HT1080 (cell line): Measurements from ENCODE around the gene NOP16. TPM values are rescaled to one million over a fixed set of nuclear protein-coding genes. Genes with fewer than 3 reads are reported as not detected.

ENCODE experiments used
- DNase-seq: peaks from one replicate; pipeline ENCODE4 v3.0.0-alpha.2; 2015; ENCODE audit warnings: low read depth
- small RNA-seq: library from RNA; depleted of rRNA; stranded (forward); fragments of <200 nt; gene quantifications from one replicate; pipeline ENCODE3, GENCODE V24; 2014
- total RNA-seq: library from RNA; depleted of rRNA; stranded (reverse); fragments of >200 nt; shearing (Covaris generic); gene quantifications from 2 replicates; pipeline ENCODE4 v1.2.3, GENCODE V29; 2014; rRNA removed

Gene NOP16
- total RNA-seq, 1 experiment from 2014 or later: 94.4 TPM

DNA sequence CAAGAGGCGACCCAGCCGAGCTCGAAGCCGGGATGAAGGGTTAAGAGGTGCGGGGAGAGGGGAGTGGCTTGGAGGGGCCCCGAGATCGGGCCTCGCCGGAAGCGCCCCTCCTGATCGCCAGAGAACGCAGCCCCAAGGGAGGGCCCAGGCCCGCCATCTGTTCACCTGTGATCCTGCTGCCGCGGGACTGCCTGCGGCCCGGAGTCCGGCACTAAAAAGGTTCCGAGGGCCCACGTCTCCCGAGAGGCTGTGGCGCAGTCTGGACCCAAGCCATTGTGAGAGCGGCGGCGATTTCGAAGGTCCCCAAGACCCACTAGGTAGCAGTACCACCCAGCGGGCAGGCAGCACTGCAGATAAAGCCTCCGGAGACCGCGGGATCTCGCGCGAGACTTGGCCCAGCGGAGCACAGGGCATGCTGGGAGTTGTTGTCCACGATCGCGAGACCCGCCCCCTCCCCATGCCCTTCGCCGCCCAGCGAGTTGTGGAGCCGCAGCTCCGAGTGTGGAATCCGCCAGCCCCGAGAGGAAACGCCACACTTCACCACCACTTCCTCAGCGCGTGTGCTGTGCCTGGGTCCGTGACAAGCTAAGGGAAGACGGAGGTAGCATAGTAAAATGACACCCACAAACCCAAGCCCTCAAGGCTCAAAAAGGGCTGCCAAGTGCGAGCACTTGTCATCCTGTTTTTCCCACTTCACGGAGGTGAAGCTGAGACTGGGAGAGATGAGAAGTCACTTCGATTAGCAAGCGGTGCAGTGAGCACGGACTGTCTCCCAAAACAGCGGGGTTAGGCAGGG, 26.8 kb downstream of the NOP16 start, which contains the start of gene KIAA1191:
Gene KIAA1191 (minus strand): TSS at position 328 of the 796 bp plus-strand sequence. CDS start 2,256 bp downstream, outside the sequence.
- DNase-seq: peak; percentile 86

DNA sequence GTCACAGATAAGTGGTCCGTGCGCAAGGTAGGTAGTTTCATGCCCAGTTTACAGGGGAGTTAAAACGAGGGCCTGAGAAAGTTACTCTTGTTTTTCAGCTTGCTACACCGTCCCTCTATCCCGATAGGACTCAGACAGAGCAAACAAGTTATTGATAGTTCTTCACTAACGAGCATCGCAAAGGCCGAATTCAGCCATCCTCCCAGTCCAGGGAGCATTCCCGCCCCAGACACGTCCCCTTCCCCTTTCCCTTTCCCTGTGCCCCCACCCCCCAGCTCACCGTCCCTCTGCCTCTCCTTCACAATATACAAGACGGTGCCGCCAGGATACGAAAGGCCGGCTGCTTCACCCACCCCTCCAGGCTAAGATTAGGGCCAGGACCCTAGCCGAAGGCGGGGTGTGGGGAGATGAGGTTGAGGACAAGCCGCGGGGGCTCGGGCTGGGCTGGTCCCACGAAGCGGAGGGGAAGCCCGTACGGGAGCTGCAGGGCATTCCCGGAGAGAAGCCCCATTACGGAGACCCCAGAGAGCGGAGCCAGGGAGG, 27.4 kb downstream of the NOP16 start:
- no peak for DNase-seq

DNA sequence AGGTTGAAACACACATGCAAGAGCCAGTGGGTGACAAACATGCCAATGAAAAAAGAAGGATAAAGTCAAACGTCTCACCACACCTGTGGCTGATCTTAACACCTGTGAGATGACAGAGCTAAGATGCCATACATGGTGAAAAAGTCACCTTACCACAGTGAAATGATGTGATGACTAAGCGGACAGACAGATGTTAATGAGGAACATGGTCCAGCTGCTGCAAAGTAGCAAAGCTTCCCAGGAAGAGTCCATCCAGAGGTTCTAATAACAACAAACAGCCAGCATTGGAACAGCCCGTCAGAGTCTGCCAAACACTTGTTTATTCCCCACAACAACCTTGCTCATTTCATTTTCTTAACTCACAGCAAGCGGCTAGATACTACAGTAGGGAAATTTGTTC, 28.7 kb downstream of the NOP16 start:
- no peak for DNase-seq

DNA sequence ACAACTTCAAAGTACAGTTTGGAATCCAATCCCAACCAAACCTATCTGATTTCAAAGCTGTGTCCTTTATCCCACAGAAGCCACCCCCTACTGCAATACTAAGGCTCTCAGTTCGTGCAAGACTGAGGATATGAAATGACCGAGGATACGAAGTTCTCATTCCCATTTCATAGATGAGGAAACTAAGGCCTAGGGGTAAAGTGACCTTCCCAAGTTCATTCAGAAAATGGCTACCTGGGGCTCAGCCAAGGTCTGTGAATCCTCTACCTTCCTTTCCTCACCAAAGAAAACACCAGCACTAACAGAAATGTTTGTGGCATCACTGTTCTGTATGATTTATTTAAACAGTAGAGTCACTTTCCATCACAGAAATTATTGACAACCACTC, 32.2 kb downstream of the NOP16 start:
- DNase-seq: no peak

DNA sequence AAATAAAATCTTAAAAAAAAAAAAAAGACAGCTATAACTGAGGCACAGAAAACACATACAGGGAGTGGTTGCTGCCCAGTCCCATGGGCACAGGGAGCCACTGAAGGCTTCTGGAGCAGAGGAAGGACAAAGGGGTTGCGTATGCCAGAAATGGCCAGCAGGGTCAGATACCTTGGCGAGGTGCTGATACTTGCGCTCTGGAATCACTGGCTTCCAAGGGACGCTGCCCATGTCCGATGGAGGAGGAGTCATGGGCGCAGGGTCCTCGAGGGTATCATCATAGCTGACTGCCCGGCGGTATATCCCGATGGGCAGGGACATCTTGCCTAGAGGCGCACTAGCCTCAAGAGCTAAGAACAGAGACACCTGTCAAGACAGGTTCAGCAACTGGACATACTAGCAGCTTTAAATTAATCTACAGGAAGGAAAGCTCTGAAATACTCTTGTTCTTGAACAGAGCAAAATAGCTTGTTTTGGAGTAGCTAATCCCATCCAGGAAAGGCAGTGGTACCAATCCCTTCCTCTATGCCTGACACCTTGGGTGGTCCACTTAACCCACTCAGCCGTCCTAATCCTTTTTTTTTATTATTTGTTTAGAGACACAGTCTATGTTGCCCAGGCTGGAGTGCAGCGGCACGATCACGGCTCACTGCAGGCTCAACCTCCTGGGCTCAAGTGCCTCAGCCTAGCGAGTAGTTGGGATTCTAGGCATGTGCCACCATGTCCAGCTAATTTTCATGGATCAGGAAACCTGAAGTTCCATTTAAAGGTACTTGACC, 32.8 kb downstream of the NOP16 start:
- DNase-seq: no peak

DNA sequence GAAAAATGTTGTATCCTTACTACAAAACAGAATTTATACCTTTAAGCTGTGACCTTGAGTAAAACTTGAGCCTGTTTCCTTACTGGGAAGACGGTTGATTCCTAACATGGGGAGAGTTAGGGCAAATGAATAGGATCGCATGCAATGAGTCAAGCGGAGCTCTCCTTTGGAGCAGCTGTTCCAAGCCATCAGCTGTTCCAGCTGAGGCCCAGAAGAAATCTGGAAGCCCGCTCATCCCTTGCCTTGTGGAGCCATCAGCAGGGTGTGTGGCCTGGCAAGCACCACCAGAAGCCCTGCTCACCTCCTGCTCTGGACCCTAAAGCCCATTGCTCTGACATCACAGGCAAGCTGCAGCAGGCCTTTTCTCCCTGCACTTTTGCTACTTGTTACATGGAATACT, 34.9 kb downstream of the NOP16 start:
- no peak for DNase-seq

DNA sequence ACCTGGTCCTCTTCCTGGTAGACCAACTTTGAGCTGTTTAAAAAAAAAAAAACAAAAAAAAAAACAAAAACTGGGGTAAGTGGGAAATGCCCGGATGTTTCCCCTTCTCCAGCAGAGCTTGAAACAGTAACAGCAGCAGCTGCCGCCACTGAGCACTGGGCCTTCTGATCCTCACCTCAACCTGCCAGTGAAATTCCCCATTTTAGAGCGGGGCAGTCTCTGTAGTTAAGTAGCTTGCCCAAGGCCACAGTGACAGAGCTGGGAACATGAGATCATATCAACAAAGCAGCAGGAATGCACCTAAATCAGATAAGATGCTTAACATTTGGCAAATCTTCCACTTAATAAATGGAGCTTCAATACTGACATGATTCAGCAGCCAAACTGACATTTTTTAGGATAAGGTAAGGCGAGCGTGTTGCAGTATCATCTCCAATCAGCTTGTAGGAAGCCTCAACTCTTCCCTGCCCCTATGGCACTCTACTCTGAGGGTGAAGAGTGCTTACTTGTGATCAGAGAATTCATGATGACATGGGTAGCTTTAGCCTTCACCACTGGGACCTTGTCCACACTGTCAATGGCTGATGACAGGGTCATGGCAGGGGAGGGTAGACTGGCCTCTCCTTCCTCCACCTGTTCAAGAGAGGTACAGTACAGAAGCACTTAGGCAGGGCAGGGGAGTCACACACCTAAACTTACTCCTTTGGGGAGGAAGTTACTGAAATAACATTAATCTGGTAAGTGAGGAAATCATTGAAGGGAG, 36.1 kb downstream of the NOP16 start:
- DNase-seq: no peak

DNA sequence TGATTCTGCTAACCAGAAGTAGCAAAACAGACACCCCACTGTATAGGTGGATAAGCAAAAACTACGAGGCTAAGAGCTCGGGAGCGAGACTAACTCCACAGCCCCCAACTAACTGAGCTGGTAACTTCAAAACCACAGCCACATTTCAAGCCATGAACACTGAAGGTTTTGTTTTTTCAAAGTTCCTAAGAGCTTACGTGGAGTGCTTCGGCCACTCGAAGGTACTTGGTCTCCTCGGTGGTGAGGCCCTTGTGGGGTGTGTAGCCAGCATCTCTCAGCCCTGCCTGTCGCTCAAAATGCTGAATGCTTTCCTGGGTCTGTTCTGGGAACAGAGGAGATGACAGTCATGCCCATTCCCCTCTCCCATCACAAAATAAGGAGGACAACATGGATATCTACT, 38.0 kb downstream of the NOP16 start:
- no peak for DNase-seq

DNA sequence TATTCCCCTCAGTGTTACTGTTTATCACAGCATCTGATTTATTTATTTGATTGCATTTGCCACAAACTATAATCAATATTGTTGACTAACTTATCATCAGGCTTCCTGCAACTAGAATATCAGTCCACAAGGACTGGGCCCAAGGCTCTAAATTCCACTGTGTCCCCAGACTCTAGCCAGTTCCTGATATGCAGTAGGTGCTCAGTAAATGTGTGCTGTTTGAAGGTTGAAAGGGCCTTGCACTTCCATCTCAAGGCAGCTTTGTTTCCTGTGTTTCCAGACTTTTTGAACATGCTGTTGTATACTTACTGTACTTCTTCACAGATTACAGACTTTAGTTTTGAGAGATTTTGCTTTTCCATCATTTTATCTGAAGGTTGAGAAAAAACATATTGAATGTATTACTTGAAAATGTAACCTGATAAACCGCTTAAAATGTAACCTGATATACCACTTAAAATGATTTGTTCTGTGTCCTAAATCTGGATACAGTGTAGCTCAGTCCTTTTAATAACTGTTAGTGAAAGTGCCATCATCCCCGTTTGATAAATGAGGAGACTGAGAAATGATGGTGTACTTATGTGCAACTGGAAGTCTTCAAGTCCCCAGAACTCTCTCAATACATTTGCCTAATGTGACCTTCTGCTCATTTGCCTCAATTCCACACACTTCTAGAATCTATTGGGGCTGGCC, 45.5 kb downstream of the NOP16 start:
- DNase-seq: no peak

DNA sequence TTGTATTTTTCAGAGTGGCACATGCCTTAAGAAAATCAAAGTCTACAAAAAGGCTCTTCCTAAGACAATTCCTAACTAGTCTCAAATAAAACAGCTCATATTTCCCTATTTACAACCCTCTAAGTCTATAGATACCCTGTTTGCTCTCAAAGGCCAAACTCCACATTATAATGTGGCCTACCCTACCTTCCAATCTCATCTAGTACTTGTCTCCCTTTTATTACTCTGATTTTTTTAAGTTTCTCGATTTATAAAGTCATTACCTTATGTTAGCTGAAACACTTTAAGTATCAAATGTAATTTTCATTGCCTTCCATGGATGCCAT, 46.3 kb downstream of the NOP16 start:
- no peak for DNase-seq

DNA sequence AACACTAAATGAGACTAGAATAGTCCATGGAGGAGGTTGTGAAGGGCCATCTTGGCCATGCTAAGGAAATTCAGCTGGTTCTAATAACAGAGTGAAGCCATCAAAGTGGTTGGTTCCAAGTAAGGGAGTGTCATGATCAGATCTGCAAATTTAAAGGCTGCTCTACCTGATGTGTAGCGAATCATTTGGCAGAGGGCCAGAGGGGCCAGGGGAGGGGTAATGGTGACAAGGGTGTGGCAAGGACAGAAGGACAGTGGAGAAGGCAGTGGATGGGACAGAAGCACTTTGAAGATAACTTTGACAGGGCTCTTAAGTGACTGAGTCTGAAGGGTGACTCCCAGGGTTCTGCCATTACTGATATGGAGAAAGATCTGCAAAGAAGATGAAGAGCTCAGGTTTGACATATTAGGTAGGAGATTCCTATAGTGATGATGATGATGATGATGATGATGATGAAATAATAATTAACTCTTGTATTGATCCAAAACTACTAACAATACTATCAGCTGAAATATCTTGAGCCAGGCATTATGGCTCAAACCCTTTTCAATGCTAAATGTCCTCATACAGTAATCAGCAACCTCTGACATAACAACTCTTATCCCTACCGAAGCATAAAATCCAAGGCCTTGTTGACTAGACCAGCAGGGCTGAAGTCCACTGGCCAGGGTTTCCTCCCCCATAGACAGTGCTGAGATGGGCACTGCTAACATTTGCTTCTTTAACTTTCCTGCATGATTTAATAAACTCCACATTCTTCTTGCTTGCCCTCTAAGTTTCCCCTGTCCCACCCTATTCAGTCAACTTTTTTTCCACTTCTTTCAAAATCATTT, 46.9 kb downstream of the NOP16 start:
- no peak for DNase-seq

DNA sequence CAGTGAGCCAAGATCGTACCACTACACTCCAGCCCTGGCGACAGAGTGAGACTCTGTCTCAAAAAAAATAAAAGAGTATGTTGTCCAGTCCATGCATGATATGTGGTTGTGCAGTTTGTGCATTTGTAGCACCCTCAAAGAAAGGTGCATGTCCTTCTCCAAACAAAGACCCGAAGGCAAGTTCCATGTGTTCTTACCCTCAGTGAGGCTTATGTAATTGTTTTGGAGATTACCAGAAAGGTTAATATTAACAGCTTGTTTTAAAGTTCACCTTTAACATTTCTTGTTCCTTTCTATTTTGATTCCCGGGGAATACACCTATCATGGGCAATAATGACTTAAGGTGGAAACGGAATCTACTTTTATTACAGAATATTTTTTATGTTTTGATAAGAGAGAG, 49.1 kb downstream of the NOP16 start:
- no peak for DNase-seq

DNA sequence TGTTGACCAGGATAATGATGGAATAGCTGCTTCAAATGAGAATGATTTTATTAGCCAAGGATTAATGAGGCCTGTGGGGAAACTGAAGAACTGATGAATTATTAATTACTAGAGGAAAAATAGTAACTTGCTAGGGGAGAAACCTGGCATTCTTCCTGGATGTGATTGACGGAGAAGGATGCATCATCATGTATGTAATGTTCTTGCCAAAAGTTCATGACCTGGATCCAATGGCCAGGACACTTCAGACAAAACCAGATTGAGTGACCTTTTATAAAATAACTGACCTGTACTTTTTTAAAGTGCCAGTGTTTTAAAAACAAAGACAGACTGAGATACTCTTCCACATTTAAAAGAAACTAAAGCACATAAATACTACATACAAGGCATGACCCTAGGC, 50.5 kb downstream of the NOP16 start:
- DNase-seq: no peak

DNA sequence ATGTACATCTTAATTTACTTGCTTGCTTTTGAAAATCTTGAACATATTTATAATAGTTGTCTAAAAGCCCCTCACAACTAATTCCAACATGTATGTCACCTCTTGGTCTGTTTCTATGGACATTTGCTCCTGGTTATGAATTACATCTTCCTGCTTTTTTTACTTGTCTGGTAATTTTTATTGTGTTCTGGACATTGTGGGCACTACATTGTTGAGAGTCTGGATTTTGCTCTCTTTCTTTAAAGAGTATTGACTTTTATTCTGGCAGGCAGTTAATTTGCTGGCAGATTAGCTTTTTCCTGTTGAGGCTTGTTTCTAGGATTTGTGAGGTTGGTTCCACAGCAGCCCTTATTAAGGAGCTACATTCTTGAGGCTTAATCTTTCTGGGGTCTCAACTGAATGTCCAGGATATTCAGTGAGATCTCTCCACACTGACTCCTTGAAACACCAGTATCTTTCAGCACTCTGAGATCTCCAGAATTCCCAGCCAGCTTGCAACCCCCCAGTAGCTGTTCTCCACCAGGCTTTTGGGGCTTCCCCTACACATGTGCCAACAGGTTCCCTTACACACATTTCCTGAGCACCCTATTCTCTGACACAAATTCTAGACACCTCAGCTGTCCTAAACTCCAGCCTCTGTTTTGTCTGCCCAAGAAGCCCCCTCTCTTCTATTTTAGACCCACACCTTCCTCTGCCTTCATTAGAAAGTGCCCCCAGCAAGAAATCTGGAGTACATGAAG, 54.2 kb downstream of the NOP16 start:
- DNase-seq: no peak

Small RNAs within 50 kb of the gene (small RNA-seq; reads per million reads assigned to genes)
- not detected for gene MIR1271

Other genes starting within 250 kb of the NOP16 start
- gene SIMC1, start 150.2 kb downstream of the NOP16 start, total RNA-seq: 9.4 and 9.6 TPM in 2 replicates
- 51.3 and 68.3 TPM in 2 replicates for gene KIAA1191, start 26.8 kb downstream of the NOP16 start, total RNA-seq
- 0.79 and 2.2 TPM in 2 replicates for gene ARL10, start 23.1 kb downstream of the NOP16 start, total RNA-seq
- 231 and 320 TPM in 2 replicates for gene HIGD2A, start 153 bp upstream of the NOP16 start, total RNA-seq
- 156 and 158 TPM in 2 replicates for gene CLTB, start 27.9 kb upstream of the NOP16 start, total RNA-seq
- gene FAF2, start 59.8 kb upstream of the NOP16 start, total RNA-seq: 46.5 and 66.9 TPM in 2 replicates
- gene RNF44, start 148.8 kb upstream of the NOP16 start, total RNA-seq: 10.0 and 16.7 TPM in 2 replicates
- not detected in 2 replicates for gene CDHR2, start 160.7 kb upstream of the NOP16 start, total RNA-seq
- 10.4 and 13.1 TPM in 2 replicates for gene GPRIN1, start 221.6 kb upstream of the NOP16 start, total RNA-seq
- 2.4 and 3.4 TPM in 2 replicates for gene SNCB, start 241.9 kb upstream of the NOP16 start, total RNA-seq
- gene EIF4E1B, start 242.1 kb upstream of the NOP16 start, total RNA-seq: not detected in 2 replicates